HuH-7 (cell line): ENCODE measurements around the gene CUEDC1.

Source experiments
- DNase-seq: peaks from one replicate; pipeline ENCODE4 v3.0.0; 2011; ENCODE audit warnings: low spot score

Gene CUEDC1

GRCh38 chr17:57915985-57916757 is 39.0 kb downstream of the CUEDC1 start:
- no peak for DNase-seq

GRCh38 chr17:57915544-57915943 is 39.7 kb downstream of the CUEDC1 start:
- DNase-seq, result no peak

- no peak for DNase-seq
These were observed 40.7 kb downstream of the CUEDC1 start for GRCh38 chr17:57914273-57915142.

GRCh38 chr17:57913575-57914272 is 41.5 kb downstream of the CUEDC1 start:
- DNase-seq, result no peak

- peak; percentile 47 for DNase-seq
These were observed 43.2 kb downstream of the CUEDC1 start for GRCh38 chr17:57911834-57912673.

- no peak for DNase-seq
These were observed 44.5 kb downstream of the CUEDC1 start for GRCh38 chr17:57910462-57911420.

- DNase-seq, result no peak
These were observed 45.7 kb downstream of the CUEDC1 start for GRCh38 chr17:57909551-57909950.

- no peak for DNase-seq
These were observed 46.9 kb downstream of the CUEDC1 start for GRCh38 chr17:57908278-57908677.

GRCh38 chr17:57906910-57907309 is 48.3 kb downstream of the CUEDC1 start:
- peak; percentile 43 for DNase-seq

GRCh38 chr17:57905875-57906455 is 49.2 kb downstream of the CUEDC1 start:
- no peak for DNase-seq

GRCh38 chr17:57903961-57904360 is 51.3 kb downstream of the CUEDC1 start:
- DNase-seq, result no peak

GRCh38 chr17:57902800-57903759 is 52.1 kb downstream of the CUEDC1 start:
- DNase-seq, result peak; percentile 87

GRCh38 chr17:57902117-57902799 is 53.0 kb downstream of the CUEDC1 start:
- DNase-seq, result no peak

GRCh38 chr17:57900991-57901743 is 54.0 kb downstream of the CUEDC1 start:
- DNase-seq, result no peak

- no peak for DNase-seq
These were observed 55.4 kb downstream of the CUEDC1 start for GRCh38 chr17:57899822-57900221.

GRCh38 chr17:57899391-57899790 is 55.8 kb downstream of the CUEDC1 start:
- no peak for DNase-seq

GRCh38 chr17:57898487-57899311 is 56.5 kb downstream of the CUEDC1 start:
- no peak for DNase-seq
